ENCODE data around the gene SPATA6.

GRCh38 chr1:48254254-48254653 is 217.8 kb downstream of the SPATA6 start:
- TF ChIP-seq CTCF (conservative IDR thresholded peaks at IDR 0.05; ENCODE audit: low read depth, low read length), result no peak
- TF ChIP-seq BHLHE40 (IDR thresholded peaks at IDR 0.05; ENCODE audit: low read depth, low read length), result no peak
- TF ChIP-seq CEBPB (IDR thresholded peaks at IDR 0.05; ENCODE audit: low read depth, low read length), result no peak
- no peak for TF ChIP-seq MAZ (IDR thresholded peaks at IDR 0.05; ENCODE audit: borderline replicate concordance, low read depth, low read length)
- TF ChIP-seq RAD21 (IDR thresholded peaks at IDR 0.05; ENCODE audit: low read length), result no peak
- no peak for TF ChIP-seq POLR2A (IDR thresholded peaks at IDR 0.05; ENCODE audit: low read depth, low read length)
- TF ChIP-seq MAFK (IDR thresholded peaks at IDR 0.05; ENCODE audit: low read depth, low read length), result no peak
- no peak for TF ChIP-seq FOS (IDR thresholded peaks at IDR 0.05; ENCODE audit: low read depth, low read length)
- no peak for TF ChIP-seq USF2 (IDR thresholded peaks at IDR 0.05; ENCODE audit: low read depth, low read length)
- no peak for TF ChIP-seq RCOR1 (IDR thresholded peaks at IDR 0.05; ENCODE audit: insufficient replicate concordance, low read length)
- no peak for TF ChIP-seq RFX5 (IDR thresholded peaks at IDR 0.05; ENCODE audit: low read depth, low read length)
- TF ChIP-seq NFE2L2 (IDR thresholded peaks at IDR 0.05; ENCODE audit: low read depth, low read length), result no peak
- TF ChIP-seq SMC3 (IDR thresholded peaks at IDR 0.05; ENCODE audit: low read depth, low read length), result no peak
